ENCODE results near the gene ATL3. TPM values are rescaled to one million over a fixed set of nuclear protein-coding genes. Genes with fewer than 3 reads are reported as not detected.
A peak's percentile ranks its signal among the peaks of the same experiment; 100 is the strongest.

Gene ATL3
- total and polyA plus RNA-seq, 2 of the 4 experiments (the other 2 are of a cell fraction) = 19.9 to 131 TPM

DNA sequence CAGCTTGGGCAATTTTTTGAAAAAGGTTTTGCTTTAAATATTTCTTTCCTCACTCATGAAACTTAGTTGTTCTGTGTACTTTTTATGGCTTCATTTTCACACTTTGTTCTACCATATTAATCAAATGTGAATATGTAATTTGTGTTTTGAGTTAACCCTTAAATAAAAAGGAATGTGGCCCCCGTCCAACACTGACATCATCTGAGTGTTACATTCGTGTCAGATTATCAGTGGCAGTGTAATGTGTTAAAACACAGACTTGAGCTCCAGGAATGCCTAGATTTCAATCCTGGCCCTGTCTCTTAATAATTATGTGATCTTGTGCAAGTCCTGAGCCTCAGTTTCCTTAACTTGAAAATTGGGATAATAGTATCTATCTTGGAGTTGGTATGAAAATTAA, 15.8 kb upstream of the ATL3 start:
- Histone ChIP-seq H2BK120ac (ENCODE audit: low read depth, low read length) (no peak overlapping the region), H3K27ac (ENCODE audit: insufficient read depth, low read length) (no peak overlapping the region), H2BK15ac (ENCODE audit: low read depth, low read length) (no peak overlapping the region), H3K4me3 (ENCODE audit: insufficient read depth, low read depth, low read length) (no peak overlapping the region), H2BK5ac (ENCODE audit: low read depth, low read length, poor library complexity, severe bottlenecking) (no peak overlapping the region), H2AFZ (replicated peaks; ENCODE audit: low read length, poor library complexity) (no peak overlapping the region), H3K9ac (ENCODE audit: low read depth, low read length) (no peak overlapping the region), H2BK20ac (ENCODE audit: low read depth, low read length) (no peak overlapping the region), H3K9me3 (ENCODE audit: control insufficient read depth, insufficient read depth, low read length) (no peaks in the 10 kb centered on the region), H3K14ac (replicated peaks; ENCODE audit: low read depth, low read length) (0 out of 2 replicates have a peak overlapping the region, but pooled peaks have one; percentile 3), H4K20me1 (ENCODE audit: insufficient read depth, low read length) (peaks cover 21% of the 10 kb centered on the region), H4K8ac (ENCODE audit: low read depth in 2 of 2, low read length in 2 of 2) (no peak overlapping the region), H3K4ac (ENCODE audit: low read depth, low read length) (no peak overlapping the region), H3K36me3 (ENCODE audit: control insufficient read depth, insufficient read depth, low read length) (no peaks in the 10 kb centered on the region), H3K27me3 (ENCODE audit: control insufficient read depth, insufficient read depth, low read length) (no peaks in the 10 kb centered on the region), H3K4me2 (ENCODE audit: low read depth, low read length) (no peak overlapping the region), H4K5ac (ENCODE audit: low read depth, low read length) (no peak overlapping the region), H3K4me1 (ENCODE audit: control insufficient read depth, insufficient read depth, low read length) (peaks cover 6% of the 10 kb centered on the region), H2AK5ac (ENCODE audit: low read depth, low read length) (no peak overlapping the region), H3K79me1 (ENCODE audit: low read depth in 1 of 2, low read length in 2 of 2) (peaks cover 26 to 74% of the 10 kb centered on the region in 2 experiments), H3K9me1 (ENCODE audit: insufficient read depth, low read length) (peaks cover 4% of the 10 kb centered on the region), H4K91ac (ENCODE audit: insufficient read depth, low read depth, low read length) (no peak overlapping the region), H2AK9ac (replicated peaks; ENCODE audit: low read depth, low read length, poor library complexity) (no peak overlapping the region), H3K56ac (ENCODE audit: extremely low read depth, insufficient read depth, low read length) (no peak overlapping the region), H3K18ac (ENCODE audit: low read depth, low read length) (no peak overlapping the region), H3K23ac (ENCODE audit: low read depth, low read length) (no peak overlapping the region)
- in situ Hi-C loops (cut with MboI; ENCODE audit: low sequenced_read_pairs) (no loop called here), intact Hi-C loops (cut with micrococcal nuclease) (no loop called here), dilution Hi-C loops (cut with HindIII; ENCODE audit: low sequenced_read_pairs, unreplicated experiment) (no loop called here)
- CTCF ChIA-PET = no interaction called here
- TF ChIP-seq RFX5 (IDR thresholded peaks at IDR 0.05; ENCODE audit: low read depth, low read length) (no peak), SMC3 (IDR thresholded peaks at IDR 0.05; ENCODE audit: low read depth, low read length) (no peak), CHD1 (IDR thresholded peaks at IDR 0.05; ENCODE audit: low read depth, low read length) (no peak), MAZ (IDR thresholded peaks at IDR 0.05; ENCODE audit: borderline replicate concordance, low read depth, low read length) (no peak), BHLHE40 (IDR thresholded peaks at IDR 0.05; ENCODE audit: low read depth, low read length) (no peak), RAD21 (IDR thresholded peaks at IDR 0.05; ENCODE audit: low read length) (no peak), POLR2A (IDR thresholded peaks at IDR 0.05; ENCODE audit: low read depth, low read length) (no peak), MXI1 (IDR thresholded peaks at IDR 0.05; ENCODE audit: borderline replicate concordance, low read depth, low read length) (no peak), MAFK (IDR thresholded peaks at IDR 0.05; ENCODE audit: low read depth, low read length) (no peak), FOS (IDR thresholded peaks at IDR 0.05; ENCODE audit: low read depth, low read length) (no peak), NFE2L2 (IDR thresholded peaks at IDR 0.05; ENCODE audit: low read depth, low read length) (no peak), RCOR1 (IDR thresholded peaks at IDR 0.05; ENCODE audit: insufficient replicate concordance, low read length) (no peak), CEBPB (IDR thresholded peaks at IDR 0.05; ENCODE audit: low read depth, low read length) (no peak)
- TF ChIP-seq, protein P1, sequence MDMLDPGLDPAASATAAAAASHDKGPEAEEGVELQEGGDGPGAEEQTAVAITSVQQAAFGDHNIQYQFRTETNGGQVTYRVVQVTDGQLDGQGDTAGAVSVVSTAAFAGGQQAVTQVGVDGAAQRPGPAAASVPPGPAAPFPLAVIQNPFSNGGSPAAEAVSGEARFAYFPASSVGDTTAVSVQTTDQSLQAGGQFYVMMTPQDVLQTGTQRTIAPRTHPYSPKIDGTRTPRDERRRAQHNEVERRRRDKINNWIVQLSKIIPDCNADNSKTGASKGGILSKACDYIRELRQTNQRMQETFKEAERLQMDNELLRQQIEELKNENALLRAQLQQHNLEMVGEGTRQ (IDR thresholded peaks at IDR 0.05; ENCODE audit: low read depth, low read length) = no peak
- TF ChIP-seq, protein P2, sequence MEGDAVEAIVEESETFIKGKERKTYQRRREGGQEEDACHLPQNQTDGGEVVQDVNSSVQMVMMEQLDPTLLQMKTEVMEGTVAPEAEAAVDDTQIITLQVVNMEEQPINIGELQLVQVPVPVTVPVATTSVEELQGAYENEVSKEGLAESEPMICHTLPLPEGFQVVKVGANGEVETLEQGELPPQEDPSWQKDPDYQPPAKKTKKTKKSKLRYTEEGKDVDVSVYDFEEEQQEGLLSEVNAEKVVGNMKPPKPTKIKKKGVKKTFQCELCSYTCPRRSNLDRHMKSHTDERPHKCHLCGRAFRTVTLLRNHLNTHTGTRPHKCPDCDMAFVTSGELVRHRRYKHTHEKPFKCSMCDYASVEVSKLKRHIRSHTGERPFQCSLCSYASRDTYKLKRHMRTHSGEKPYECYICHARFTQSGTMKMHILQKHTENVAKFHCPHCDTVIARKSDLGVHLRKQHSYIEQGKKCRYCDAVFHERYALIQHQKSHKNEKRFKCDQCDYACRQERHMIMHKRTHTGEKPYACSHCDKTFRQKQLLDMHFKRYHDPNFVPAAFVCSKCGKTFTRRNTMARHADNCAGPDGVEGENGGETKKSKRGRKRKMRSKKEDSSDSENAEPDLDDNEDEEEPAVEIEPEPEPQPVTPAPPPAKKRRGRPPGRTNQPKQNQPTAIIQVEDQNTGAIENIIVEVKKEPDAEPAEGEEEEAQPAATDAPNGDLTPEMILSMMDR (conservative IDR thresholded peaks at IDR 0.05; ENCODE audit: low read depth, low read length) = no peak
- TF ChIP-seq, protein P3, sequence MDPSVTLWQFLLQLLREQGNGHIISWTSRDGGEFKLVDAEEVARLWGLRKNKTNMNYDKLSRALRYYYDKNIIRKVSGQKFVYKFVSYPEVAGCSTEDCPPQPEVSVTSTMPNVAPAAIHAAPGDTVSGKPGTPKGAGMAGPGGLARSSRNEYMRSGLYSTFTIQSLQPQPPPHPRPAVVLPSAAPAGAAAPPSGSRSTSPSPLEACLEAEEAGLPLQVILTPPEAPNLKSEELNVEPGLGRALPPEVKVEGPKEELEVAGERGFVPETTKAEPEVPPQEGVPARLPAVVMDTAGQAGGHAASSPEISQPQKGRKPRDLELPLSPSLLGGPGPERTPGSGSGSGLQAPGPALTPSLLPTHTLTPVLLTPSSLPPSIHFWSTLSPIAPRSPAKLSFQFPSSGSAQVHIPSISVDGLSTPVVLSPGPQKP (IDR thresholded peaks at IDR 0.05; ENCODE audit: borderline replicate concordance, low read depth, low read length) = no peak
- DNase-seq (no peak), ATAC-seq (ENCODE audit: low read depth) (no peak)
- WGBS, 2 experiments (ENCODE audit: extremely low coverage in 2 of 2, insufficient read length in 1 of 2) = no CpG with 5 or more reads among the region's 2 CpGs
- no TSS peak for BruUV-seq (replicated peaks)
- POLR2A ChIA-PET (ENCODE audit: unreplicated experiment) = no interaction called here
